ENCODE measurements around the gene MAMDC2. TPM values are rescaled to one million over a fixed set of nuclear protein-coding genes. Genes with fewer than 3 reads are reported as not detected.
"Not testable (repeated sequence)": the region's sequence is repeated elsewhere in the genome, so short reads cannot be mapped to it uniquely, and the experiment has no call there.

The MAMDC2 gene
- total and polyA plus RNA-seq, 2 of the 4 experiments (the other 2 are of a cell fraction), result 5.0 to 5.2 TPM

- no peak overlapping the region for H4K91ac ChIP-seq (ENCODE audit: insufficient read depth, low read depth, low read length)
- H3K4ac ChIP-seq (ENCODE audit: low read depth, low read length), result no peak overlapping the region
- no peak overlapping the region for H3K23ac ChIP-seq (ENCODE audit: low read depth, low read length)
- no peak overlapping the region for H3K4me2 ChIP-seq (ENCODE audit: low read depth, low read length)
- no peak overlapping the region for H3K9ac ChIP-seq (ENCODE audit: low read depth, low read length)
- no peak overlapping the region for H3K18ac ChIP-seq (ENCODE audit: low read depth, low read length)
- TF ChIP-seq MAZ (IDR thresholded peaks at IDR 0.05; ENCODE audit: borderline replicate concordance, low read depth, low read length), result no peak
- no peak for TF ChIP-seq ELK1 (IDR thresholded peaks at IDR 0.05; ENCODE audit: borderline replicate concordance, low read depth, low read length)
- TF ChIP-seq FOS (IDR thresholded peaks at IDR 0.05; ENCODE audit: low read depth, low read length), result no peak
- intact Hi-C loops (cut with micrococcal nuclease) (no loop called here), in situ Hi-C loops (cut with MboI; ENCODE audit: low sequenced_read_pairs) (no loop called here), dilution Hi-C loops (cut with HindIII; ENCODE audit: low sequenced_read_pairs, unreplicated experiment) (no loop called here)
- no peak overlapping the region for H3K4me3 ChIP-seq (ENCODE audit: insufficient read depth, low read depth, low read length)
- ChIA-PET POLR2A (ENCODE audit: unreplicated experiment) (no interaction called here), CTCF (no interaction called here)
- no peaks in the 10 kb centered on the region for H3K27me3 ChIP-seq (ENCODE audit: control insufficient read depth, insufficient read depth, low read length)
- no peak overlapping the region for H4K8ac ChIP-seq (ENCODE audit: low read depth in 2 of 2, low read length in 2 of 2)
- H3K14ac ChIP-seq (replicated peaks; ENCODE audit: low read depth, low read length), result no peak overlapping the region
- ATAC-seq (ENCODE audit: low read depth) (no peak), DNase-seq (no peak)
- no peak overlapping the region for H2AK5ac ChIP-seq (ENCODE audit: low read depth, low read length)
- no peak overlapping the region for H3K27ac ChIP-seq (ENCODE audit: insufficient read depth, low read length)
- H2BK20ac ChIP-seq (ENCODE audit: low read depth, low read length), result no peak overlapping the region
- no peak overlapping the region for H2BK15ac ChIP-seq (ENCODE audit: low read depth, low read length)
- H2BK5ac ChIP-seq (ENCODE audit: low read depth, low read length, poor library complexity, severe bottlenecking), result no peak overlapping the region
- H4K5ac ChIP-seq (ENCODE audit: low read depth, low read length), result no peak overlapping the region
- H3K9me1 ChIP-seq (ENCODE audit: insufficient read depth, low read length), result no peaks in the 10 kb centered on the region
- no peak overlapping the region for H2AFZ ChIP-seq (replicated peaks; ENCODE audit: low read length, poor library complexity)
- H3K79me1 ChIP-seq (ENCODE audit: low read depth in 1 of 2, low read length in 2 of 2), result no peaks in the 10 kb centered on the region
- H3K36me3 ChIP-seq (ENCODE audit: control insufficient read depth, insufficient read depth, low read length), result no peaks in the 10 kb centered on the region
- no peak overlapping the region for H2AK9ac ChIP-seq (replicated peaks; ENCODE audit: low read depth, low read length, poor library complexity)
- no peak overlapping the region for H2BK120ac ChIP-seq (ENCODE audit: low read depth, low read length)
- WGBS, 2 experiments (ENCODE audit: extremely low coverage in 2 of 2, insufficient read length in 1 of 2), result 50% methylated on average over 1 of the region's 6 CpGs; no CpG with 5 or more reads in 1 of the 2 experiments
- BruUV-seq (replicated peaks), result no TSS peak
- no peaks in the 10 kb centered on the region for H3K4me1 ChIP-seq (ENCODE audit: control insufficient read depth, insufficient read depth, low read length)
- no peaks in the 10 kb centered on the region for H4K20me1 ChIP-seq (ENCODE audit: insufficient read depth, low read length)
- H3K56ac ChIP-seq (ENCODE audit: extremely low read depth, insufficient read depth, low read length), result no peak overlapping the region
- H3K9me3 ChIP-seq (ENCODE audit: control insufficient read depth, insufficient read depth, low read length), result peaks cover 2% of the 10 kb centered on the region; the same call in 1 of the 2 replicates
Observed at GRCh38 chr9:70036641-70037040, 7.0 kb upstream of the MAMDC2 start.

GRCh38 chr9:70038171-70038621, 5.5 kb upstream of the MAMDC2 start:
- BruUV-seq (replicated peaks), result not testable (repeated sequence)

More at GRCh38 chr9:70038171-70038621, 5.5 kb upstream of the MAMDC2 start:
- H2BK120ac ChIP-seq (ENCODE audit: low read depth, low read length); DNase-seq; H3K9me1 ChIP-seq (ENCODE audit: insufficient read depth, low read length); H2BK15ac ChIP-seq (ENCODE audit: low read depth, low read length); H2AK9ac ChIP-seq (replicated peaks; ENCODE audit: low read depth, low read length, poor library complexity); intact Hi-C loops (cut with micrococcal nuclease); H3K23ac ChIP-seq (ENCODE audit: low read depth, low read length); H3K4me1 ChIP-seq (ENCODE audit: control insufficient read depth, insufficient read depth, low read length); H2BK20ac ChIP-seq (ENCODE audit: low read depth, low read length); H3K27me3 ChIP-seq (ENCODE audit: control insufficient read depth, insufficient read depth, low read length); H3K27ac ChIP-seq (ENCODE audit: insufficient read depth, low read length); H3K4me3 ChIP-seq (ENCODE audit: insufficient read depth, low read depth, low read length); H3K9ac ChIP-seq (ENCODE audit: low read depth, low read length); H4K5ac ChIP-seq (ENCODE audit: low read depth, low read length); H2AK5ac ChIP-seq (ENCODE audit: low read depth, low read length); H3K79me1 ChIP-seq (ENCODE audit: low read depth in 1 of 2, low read length in 2 of 2); H2AFZ ChIP-seq (replicated peaks; ENCODE audit: low read length, poor library complexity); H3K9me3 ChIP-seq (ENCODE audit: control insufficient read depth, insufficient read depth, low read length); H3K14ac ChIP-seq (replicated peaks; ENCODE audit: low read depth, low read length); H3K4me2 ChIP-seq (ENCODE audit: low read depth, low read length); H3K4ac ChIP-seq (ENCODE audit: low read depth, low read length); POLR2A ChIA-PET (ENCODE audit: unreplicated experiment); CTCF ChIA-PET; H4K91ac ChIP-seq (ENCODE audit: insufficient read depth, low read depth, low read length); H4K20me1 ChIP-seq (ENCODE audit: insufficient read depth, low read length); H4K8ac ChIP-seq (ENCODE audit: low read depth in 2 of 2, low read length in 2 of 2); dilution Hi-C loops (cut with HindIII; ENCODE audit: low sequenced_read_pairs, unreplicated experiment); H3K18ac ChIP-seq (ENCODE audit: low read depth, low read length); H3K36me3 ChIP-seq (ENCODE audit: control insufficient read depth, insufficient read depth, low read length); in situ Hi-C loops (cut with MboI; ENCODE audit: low sequenced_read_pairs); H3K56ac ChIP-seq (ENCODE audit: extremely low read depth, insufficient read depth, low read length): not testable (repeated sequence)
- H2BK5ac ChIP-seq (ENCODE audit: low read depth, low read length, poor library complexity, severe bottlenecking), result peak overlapping the region; percentile 68
- 86% methylated on average over 2 of the region's 4 CpGs; no CpG with 5 or more reads in 1 of the 2 experiments for WGBS, 2 experiments (ENCODE audit: extremely low coverage in 2 of 2, insufficient read length in 1 of 2)
- ATAC-seq (ENCODE audit: low read depth), result peak; percentile 21

All from IMR-90 (cell line).